GM10847 (cell line): ENCODE results near the gene FAM181A.

Source experiments
- POLR2A ChIP-seq: IDR thresholded peaks from 2 replicates; pipeline ENCODE4 v1.6.1; 2011; ENCODE audit not compliant: insufficient read length; ENCODE audit errors: extremely low read depth

Gene FAM181A

DNA sequence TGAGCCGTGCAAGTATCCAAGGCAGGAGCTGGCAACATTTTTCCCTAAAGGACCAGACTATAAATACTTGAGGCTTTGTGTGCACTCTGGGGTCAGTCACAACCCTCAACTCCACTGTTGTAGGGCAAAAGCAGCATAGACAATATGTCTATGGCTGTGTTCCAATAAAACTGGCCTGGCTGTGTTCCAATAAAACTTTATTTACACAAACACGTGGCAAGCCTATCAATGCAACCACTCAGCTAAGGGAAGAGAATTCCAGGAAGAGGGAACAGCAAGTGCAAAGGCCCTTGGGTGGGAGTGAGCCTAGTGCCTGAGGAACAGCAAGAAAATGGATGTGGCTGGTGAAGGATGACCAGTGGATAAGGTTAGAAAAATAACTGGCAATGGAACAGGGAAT, 11.3 kb upstream of the FAM181A start:
- TF ChIP-seq POLR2A: no peak

DNA sequence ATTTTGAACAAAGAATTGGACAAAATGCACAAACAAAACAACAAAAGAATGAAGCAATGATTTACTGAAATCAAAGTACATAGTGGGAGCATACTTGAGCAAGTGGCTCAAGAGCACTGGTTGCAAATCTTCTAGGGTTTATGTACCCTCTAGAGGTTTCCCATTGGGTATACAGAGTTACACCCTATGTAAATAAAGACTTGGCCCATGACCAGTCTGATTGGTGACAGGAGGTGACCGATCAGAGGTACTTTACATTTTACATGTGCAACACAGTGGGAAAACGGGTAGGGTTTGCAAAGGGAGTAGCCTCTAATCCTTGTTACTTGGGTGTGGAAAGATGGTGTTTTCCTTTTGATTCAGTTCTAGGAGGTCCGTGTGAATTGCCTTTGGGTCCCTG, 10.6 kb upstream of the FAM181A start:
- TF ChIP-seq POLR2A: no peak

DNA sequence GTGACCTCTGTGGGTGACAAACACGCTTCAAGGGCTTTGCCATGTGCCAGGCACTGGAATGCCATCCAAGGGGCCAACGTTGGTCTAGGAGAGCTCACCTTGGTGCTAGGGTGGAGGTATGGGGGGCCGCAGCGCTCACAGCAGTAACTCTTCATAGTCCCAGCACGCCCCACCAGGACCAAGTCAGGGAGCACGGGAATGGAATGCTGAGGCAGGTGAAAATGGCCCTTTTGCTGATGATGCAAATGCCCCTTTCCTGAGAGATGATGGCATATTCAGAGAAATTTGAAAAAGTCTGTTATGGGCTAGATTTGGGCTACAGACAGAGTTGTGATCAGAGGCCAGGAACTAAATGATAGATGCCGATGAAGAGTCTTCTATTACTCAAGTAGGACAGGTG, 10.0 kb upstream of the FAM181A start:
- TF ChIP-seq POLR2A: no peak

DNA sequence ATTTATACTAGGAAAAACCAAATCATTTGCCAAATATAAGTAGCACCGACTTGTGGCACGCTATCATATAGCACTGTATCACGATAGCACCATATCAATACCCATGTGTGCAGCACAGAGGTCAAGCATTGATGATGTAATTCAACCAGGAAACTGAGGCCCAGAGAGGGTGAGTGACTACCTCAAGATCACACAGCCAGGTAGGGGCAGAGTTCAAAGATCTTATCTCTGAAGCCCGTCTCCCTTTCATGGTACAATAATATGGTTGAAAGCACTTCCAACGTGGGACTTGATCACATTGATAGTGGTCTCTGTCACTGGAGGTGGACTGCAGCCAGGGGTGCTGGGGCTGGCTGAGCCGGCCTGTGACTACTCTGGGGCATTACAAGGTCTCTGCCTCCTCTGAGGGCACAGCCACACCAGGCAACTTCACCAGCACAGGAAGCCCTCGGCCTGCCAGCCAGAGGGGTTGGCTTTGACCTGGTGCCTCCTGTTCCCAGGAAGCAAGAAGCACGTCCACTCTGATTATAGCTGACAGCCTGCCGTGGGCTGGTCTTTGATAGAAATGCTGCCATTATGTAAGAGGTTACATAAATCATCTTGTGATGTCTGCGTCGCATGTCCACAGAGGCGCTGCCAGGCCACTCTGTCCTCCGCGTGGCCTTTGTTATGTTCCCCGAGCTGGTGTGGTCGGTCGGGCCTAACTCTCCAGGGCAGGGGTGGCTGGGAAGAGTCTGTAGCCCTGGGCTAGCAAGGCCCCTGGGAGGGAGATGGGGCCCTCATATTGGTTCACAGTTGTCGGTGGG, 5.9 kb upstream of the FAM181A start:
- TF ChIP-seq POLR2A: no peak

DNA sequence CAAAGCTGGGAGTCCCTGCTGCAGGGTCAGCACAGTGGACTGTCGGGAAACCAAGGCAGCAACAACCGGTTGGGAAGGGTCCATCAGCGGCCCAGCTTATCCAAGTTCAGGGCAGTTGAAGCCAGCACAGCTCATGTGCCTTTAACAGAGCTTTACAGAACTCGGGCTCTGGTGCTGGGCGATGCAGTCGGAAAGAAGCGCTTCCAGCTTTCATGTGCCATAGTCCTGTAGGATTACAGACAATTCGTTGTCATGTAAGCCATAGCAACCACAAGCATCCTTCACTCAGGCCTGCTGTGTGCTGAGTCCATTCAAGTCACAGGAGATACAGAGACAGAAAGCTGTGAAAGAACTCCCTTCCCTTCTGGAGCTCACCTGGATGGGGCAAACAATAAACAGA, 3.5 kb upstream of the FAM181A start:
- TF ChIP-seq POLR2A: no peak

DNA sequence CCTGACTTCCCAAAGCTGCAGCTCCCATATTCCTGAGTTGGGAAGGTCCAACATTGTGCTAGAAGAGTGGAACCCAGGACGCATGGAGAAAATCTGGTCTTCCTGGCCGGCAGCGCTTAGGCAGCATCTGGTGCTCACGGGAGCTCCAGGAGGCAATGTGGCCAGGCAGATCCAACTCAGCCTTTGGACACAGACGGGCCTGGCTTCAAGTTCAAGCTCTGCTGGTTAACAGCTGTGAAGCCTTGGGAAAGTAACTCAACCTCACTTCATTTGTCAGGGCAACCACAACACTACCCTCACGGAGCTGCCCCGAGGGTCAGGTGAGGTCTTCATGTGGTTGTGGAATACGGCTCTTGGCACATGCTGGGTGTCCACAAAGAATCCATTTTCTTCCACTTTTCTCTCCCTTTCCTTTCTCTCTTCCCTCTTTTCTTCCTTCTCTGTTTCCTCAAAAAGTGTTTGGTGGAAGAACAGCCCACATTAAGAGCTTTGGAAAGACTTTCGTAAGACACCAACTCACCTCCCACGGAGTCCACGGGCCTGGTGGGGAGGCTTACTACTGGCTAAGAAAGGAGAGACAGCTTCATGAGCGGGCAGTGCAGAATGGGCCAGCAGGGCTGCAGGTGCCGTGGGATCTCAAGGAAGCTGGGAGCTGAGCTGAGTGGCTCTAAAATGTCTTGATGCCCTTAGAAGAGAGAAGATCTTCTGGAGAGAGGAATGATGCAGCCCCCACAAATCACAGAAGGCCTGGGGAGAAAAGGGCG, 2.4 kb upstream of the FAM181A start:
- TF ChIP-seq POLR2A: no peak

DNA sequence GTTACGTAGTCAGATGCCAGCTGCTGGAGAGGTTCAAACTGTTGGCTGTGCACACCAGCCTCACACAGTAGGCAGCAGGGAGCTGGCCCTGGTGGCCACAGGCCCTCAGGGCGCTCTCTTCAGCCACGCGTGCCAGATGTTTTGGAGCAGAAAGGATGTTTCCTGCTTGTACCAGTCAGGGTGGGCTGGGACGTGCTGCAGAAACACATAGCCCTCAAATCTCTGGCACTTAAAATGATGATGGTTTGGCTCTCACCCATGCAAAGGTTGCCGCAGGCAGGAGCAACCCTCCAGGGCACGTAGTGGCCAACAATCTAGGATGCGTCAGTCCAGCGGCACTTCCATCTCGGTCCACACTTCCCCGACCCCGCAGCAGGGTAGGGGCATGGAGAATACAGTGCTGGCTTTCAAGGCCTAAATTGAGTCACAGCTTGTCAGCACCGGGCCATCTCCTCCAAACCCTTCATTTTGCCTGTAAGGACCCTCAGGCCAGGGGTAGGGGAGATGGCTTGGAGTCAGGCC, 1.7 kb upstream of the FAM181A start:
- TF ChIP-seq POLR2A: no peak

DNA sequence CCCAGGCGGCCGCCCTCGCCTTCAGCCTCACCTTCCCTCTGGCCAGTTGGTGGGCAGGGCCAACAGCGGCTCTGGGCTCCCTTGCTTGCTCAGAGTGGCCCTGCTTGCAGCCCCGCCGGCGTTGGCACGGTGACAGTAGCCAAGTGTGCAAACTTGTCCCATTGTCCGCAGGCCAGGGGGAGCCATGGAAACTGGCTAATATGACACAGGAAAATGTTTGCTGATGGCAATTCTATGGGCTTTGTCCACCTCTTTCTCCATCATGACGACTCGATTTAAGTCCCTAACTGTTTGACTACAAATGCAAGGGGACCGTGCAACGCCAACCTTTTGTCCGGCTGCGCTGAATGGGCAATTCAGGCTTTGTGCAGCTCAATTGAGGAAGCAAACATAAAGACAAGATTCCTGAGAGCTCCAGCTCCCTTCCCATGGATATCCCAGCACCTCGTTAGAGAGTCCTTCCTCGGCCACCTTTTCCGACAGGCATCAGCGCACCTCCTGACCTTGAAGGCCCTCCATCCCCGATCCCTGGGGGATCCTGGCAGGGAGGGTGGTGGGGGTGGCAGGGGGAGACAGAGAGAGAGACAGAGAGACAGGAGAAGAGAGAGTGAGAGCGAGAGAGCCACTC, 785 bp upstream of the FAM181A start:
- TF ChIP-seq POLR2A: no peak

DNA sequence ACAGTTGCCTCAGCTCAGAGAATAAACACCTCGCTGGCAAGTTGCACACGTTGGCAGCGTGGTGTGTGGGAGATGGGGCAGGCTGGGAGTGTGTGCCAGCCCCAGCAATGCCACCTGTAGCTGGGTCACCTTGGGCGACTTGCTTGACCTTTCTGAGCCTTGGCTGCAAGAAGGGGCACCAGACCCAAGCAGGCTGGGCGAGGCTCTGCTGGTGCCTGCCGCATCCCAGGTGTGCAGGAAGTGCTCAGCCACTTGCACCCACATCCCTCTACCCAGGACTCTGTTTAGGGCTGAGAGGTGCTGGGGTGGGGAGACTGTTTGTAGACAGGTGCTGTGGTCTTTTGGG, 629 bp downstream of the FAM181A start:
- TF ChIP-seq POLR2A: no peak

DNA sequence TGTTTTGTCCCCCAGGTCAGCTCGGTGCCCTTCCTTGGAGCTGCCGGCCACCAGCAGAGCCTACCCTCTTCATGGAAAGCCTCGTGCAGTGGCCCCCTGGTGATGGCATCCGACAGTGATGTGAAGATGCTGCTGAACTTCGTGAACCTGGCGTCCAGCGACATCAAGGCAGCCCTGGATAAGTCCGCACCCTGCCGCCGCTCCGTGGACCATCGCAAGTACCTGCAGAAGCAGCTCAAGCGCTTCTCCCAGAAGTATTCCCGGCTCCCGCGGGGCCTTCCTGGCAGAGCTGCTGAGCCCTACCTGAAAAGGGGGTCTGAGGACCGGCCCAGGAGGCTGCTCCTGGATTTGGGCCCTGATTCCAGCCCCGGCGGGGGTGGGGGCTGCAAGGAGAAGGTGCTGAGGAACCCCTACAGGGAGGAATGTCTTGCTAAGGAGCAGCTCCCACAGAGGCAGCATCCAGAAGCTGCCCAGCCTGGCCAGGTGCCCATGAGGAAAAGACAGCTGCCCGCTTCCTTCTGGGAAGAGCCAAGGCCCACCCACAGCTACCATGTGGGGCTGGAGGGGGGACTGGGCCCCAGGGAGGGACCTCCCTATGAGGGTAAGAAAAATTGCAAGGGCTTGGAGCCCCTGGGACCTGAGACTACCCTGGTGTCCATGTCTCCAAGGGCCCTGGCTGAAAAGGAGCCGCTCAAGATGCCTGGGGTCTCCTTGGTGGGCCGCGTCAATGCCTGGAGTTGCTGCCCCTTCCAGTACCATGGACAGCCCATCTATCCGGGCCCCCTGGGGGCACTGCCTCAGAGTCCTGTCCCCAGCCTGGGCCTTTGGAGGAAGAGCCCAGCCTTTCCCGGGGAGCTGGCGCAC, 1.3 kb downstream of the FAM181A start:
- no peak for TF ChIP-seq POLR2A

DNA sequence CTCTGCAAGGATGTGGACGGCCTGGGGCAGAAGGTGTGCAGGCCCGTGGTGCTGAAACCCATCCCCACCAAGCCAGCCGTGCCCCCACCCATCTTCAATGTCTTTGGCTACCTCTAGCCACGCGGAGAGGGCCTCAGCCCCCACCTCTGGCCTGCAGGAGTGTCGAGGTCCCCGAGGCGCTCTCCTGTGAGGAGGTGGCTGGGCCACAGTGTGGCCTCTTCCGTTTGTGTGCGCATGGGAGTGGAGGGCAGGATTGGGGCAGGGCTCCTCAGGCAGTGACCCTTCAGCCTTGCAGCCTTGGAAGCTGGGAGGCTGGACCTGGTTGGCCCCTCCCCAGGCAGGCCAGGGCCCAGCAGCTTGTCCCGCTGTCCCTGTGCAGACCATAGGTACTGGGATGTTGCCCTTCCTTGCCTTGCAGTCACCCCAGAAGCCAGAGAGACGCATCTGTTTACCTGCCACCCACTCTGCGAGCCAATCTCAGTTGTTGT, 1.9 kb downstream of the FAM181A start:
- TF ChIP-seq POLR2A: no peak

DNA sequence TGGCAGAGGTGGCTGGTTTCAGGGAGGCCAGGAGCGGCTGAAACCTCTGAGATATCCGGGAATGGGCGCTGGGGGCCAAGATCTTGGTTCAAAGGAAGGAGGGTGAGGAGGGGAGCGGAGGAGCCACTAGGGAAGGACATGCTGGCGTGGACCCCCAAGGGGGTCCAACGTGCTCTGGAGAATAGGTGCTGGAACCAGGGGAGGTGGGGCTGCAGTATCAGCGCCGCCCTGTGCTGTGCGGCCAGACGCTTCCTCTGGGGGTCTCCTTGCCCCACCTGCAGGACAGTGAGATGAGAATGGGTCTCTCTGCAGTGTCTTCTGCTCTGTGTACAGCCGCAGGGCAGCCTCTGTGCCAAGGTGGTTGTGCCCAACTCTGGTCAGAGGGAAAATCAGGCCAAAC, 2.5 kb downstream of the FAM181A start:
- no peak for TF ChIP-seq POLR2A

DNA sequence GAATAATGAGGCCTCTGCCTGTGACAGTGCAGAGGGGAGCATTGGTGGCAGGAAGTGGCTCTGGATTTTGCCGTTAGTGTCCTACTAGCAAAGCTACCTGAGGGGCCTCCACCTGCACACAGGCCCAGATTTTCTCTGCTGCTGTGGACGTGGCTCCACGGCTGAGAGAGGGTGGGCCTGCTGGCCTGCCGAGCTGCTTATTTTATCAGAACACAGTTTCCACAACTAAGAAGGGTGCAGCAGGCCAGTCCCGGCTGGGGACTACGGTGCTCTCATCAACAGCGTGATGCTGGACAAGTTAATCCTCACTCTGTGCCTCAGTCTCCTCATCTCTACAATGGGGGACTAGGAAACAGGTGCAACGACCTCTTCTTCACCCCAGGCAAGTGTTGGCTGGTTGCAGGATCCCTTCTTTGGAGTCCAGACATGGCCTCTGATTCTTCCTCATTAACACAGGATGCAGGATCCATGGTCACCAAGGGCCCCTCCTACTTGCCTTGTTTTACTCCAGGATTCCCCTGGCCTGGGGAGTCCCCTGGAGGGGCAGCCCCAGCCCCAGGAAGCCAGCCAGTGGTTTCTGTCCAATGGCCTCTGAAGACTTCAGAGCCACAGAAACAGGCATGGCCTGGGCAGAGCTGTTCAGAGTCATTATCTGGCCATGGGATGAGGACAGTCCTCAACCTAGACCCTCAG, 3.3 kb downstream of the FAM181A start:
- TF ChIP-seq POLR2A: no peak

DNA sequence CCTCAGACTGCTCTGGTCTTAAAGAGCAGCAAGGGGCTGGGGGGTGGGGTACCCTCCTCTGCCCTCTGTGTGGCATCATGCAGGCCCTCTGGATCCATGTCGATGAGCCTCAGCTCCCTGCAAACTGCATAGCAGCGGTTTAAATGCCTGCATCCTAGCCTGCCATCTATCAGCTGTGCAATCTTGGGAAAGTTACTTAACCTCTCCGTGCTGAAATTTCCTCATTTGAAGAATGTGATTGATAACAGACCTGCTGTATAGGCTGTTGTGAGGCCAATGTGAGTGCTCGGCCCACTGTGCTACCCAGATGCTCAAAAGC, 3.8 kb downstream of the FAM181A start:
- TF ChIP-seq POLR2A: no peak
